GM12878 (cell line): ENCODE measurements around the gene KDM3B.

Source experiments
- CTCF ChIP-seq, 3 experiments: IDR thresholded peaks in 2 of 3; conservative IDR thresholded peaks in 1 of 3; 2 replicates each; pipeline ENCODE4 v1.5.1; 2011; ENCODE audit warnings: low read depth in 3 of 3, low read length in 3 of 3, mild to moderate bottlenecking in 3 of 3, control low read depth in 2 of 3, moderate library complexity in 2 of 3, inconsistent platforms in 1 of 3, mixed read lengths in 1 of 3; ENCODE audit not compliant: control insufficient read depth in 2 of 3, insufficient read depth in 1 of 3; ENCODE audit errors: extremely low read depth in 1 of 3
- EP300 ChIP-seq, 2 experiments: fragments of 150-350 bp in 1 of 2; IDR thresholded peaks; 2 replicates each; pipeline ENCODE4 v1.6.1; 2011 to 2012; ENCODE audit warnings: low read depth in 2 of 2, low read length in 2 of 2, borderline replicate concordance in 1 of 2, improper control_type of control experiment in 1 of 2, inconsistent platforms in 1 of 2; ENCODE audit not compliant: control insufficient read depth in 1 of 2
- TF ChIP-seq, protein P1 (sequence below): IDR thresholded peaks from 2 replicates; pipeline ENCODE4 v1.6.1; 2011; ENCODE audit warnings: mild to moderate bottlenecking, low read depth, low read length, moderate library complexity; ENCODE audit not compliant: insufficient replicate concordance

DNA sequence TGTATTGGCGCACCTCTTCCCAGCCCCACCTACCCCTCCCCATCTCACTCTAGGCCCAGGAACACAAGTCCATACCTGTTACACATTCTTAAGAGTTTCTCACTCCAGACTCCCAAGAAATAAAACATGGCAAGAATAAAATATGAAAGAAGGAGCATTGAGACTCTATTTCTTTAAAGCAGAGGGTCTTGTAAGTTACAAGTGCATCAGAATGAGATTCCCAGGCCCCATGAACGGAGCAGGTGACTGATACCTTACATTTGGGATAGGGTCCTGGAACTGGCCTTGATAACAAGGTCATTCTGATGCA lies 118.5 kb downstream of the KDM3B start:
- no peak for TF ChIP-seq EP300 (IDR thresholded peaks at IDR 0.05; ENCODE audit: borderline replicate concordance in 1 of 2, control insufficient read depth in 1 of 2, low read depth in 2 of 2, low read length in 2 of 2)
- no peak for TF ChIP-seq CTCF (IDR thresholded peaks at IDR 0.05 in 2 of 3, conservative IDR thresholded peaks at IDR 0.05 in 1 of 3; ENCODE audit: control insufficient read depth in 2 of 3, extremely low read depth in 1 of 3, insufficient read depth in 1 of 3, low read depth in 3 of 3, low read length in 3 of 3)
- TF ChIP-seq, protein P1, sequence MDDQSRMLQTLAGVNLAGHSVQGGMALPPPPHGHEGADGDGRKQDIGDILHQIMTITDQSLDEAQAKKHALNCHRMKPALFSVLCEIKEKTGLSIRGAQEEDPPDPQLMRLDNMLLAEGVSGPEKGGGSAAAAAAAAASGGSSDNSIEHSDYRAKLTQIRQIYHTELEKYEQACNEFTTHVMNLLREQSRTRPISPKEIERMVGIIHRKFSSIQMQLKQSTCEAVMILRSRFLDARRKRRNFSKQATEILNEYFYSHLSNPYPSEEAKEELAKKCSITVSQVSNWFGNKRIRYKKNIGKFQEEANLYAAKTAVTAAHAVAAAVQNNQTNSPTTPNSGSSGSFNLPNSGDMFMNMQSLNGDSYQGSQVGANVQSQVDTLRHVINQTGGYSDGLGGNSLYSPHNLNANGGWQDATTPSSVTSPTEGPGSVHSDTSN, result no peak
